NK-92 treated with Interleukin-12 subunit alpha and Interleukin-12 subunit beta, amount 100 ng/mL, for 24 hours (cell line): Measurements from ENCODE around the gene ARAF.
"Not testable (repeated sequence)": the region's sequence is repeated elsewhere in the genome, so short reads cannot be mapped to it uniquely, and the experiment has no call there.

Experiments used
- DNase-seq: peaks from one replicate; lab custom pipeline; 2025; lab: John Stamatoyannopoulos, UW

ARAF gene

GRCh38 chrX:47560934-47561658, at the start of gene ARAF:
ARAF (plus strand) TSS chrX:47561205; CDS start chrX:47562968, 1,763 bp downstream.
- peak; percentile 89 for DNase-seq

- DNase-seq, result not testable (repeated sequence)
Observed at GRCh38 chrX:47512383-47512782, 48.6 kb upstream of the ARAF start.

GRCh38 chrX:47513034-47513965, 47.7 kb upstream of the ARAF start:
- not testable (repeated sequence) for DNase-seq

DNA sequence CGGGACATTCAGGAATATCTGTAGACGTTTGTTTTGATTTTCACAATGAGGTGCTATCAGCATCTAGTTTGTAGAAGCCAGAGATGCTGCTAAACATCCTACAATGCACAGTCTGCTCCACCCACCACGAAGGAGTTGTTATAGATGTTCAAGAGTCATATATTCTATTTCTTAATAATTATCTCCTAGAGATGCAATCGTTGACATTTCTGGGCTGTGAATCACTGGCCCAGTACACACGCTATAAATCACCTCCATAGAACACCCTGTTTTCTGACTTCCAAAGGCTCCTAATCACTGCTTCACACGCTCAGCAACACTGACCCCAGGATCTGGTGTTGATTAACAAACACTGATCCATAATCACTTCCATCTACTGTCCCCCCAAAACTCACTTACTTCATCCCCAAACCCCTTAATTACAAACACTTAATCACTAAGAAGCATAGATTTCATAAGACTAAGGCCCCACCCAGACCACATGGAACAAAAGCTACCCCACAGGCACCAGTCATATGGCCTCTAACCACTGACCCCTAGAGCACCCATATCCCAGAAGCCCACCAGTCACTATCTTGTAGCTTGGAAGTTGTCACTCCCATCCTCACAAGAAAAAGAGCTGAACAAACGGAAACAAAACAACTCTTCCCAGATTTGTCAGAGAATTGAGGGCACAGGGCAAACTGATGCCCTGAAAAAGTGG, 46.3 kb upstream of the ARAF start:
- no peak for DNase-seq

DNA sequence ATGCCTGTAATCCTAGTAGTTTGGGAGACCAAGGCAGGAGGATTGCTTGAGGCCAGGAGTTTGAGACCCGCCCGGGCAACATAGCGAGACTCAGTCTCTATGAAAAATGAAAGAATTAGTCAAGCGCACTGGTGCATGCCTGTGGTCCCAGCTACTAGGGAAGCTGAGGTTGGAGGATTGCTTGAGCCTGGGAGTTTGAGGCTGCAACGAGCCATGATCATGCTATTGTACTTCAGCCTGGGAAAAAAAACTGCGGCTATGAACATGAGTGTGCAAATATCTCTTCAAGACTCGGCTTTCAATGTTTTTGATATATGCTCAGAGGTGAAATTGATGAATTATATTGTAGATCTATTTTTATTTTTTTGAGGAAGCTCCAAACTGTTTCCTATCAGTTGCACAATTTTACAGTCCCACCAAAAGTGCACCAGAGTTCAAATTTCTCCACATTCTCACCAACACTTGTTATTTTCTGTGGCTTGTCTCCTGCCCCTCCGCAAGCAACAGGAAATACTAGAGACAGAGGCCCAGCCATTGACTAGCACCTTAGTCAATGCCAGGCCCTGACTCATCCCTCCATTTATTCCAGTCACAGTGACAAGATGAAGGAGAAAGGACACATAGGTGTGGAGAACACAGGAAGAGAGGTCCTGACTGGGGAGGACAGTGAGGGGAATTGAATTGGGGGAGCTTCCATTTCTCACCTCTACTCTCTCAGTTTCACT, 44.9 kb upstream of the ARAF start:
- DNase-seq, result no peak

- no peak for DNase-seq
Observed at GRCh38 chrX:47518144-47518543, 42.9 kb upstream of the ARAF start.

- DNase-seq, result peak; percentile 49
Observed at GRCh38 chrX:47523297-47523696, 37.7 kb upstream of the ARAF start.

DNA sequence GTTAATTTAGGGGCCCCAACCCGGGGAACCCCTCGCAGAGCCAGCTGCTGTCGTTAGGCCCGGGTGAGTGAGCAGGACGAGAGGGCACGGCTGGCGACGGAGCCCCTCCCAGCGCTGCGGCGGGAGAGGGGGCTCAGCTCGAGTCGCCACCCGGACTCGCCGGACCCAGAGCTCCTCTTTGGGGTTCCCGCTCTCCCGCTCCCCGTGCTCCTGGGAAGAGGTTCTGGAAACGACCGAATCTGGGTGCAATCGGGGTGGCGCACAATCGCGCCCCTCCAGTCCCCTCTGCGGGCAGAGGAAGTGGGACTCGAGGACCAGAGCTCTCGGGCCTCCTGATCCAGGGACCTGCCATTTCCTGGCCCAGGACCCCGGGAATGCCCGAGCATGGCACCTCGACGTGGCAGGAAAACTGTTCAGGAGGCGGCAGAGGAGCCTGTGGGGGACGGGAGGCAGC, 37.3 kb upstream of the ARAF start:
- no peak for DNase-seq

DNA sequence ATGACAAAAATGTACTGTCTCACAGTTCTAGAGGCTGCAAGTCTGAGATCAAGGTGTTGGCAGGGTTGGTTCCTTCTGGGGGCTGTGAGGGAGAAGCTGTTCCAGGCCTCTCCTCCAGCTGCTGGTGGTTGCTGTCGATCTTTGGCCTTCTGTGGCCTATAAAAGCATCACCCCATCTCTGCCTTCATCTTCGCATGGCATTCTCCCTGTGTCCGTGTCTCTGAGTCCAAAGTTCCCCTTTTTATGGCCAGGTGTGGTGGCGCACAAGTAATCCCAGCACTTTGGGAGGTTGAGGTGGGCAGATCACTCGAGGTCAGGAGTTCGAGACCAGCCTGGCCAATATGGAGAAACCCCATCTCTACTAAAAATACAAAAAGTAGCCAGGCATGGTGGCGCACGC, 31.5 kb upstream of the ARAF start:
- no peak for DNase-seq

- DNase-seq, result no peak
Observed at GRCh38 chrX:47530049-47530448, 31.0 kb upstream of the ARAF start.

DNA sequence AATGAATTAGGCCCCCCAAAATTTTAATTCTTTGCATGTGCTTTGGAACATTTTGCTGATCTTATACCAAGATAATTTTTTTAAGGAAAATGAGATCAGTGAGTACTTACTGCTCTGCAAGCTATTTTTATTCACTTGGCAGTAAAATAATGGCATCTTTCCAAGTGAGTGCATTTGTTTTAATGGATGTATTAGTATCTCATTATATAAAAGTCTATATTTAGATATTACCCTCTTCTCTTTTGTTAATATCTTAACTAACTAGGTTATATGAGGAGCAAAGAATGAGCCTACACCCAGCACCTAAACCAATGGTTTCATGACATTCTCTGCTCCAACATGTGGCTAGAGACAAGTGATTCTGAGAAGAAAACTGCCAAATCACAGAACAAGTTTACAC, 21.1 kb upstream of the ARAF start:
- DNase-seq, result no peak

DNA sequence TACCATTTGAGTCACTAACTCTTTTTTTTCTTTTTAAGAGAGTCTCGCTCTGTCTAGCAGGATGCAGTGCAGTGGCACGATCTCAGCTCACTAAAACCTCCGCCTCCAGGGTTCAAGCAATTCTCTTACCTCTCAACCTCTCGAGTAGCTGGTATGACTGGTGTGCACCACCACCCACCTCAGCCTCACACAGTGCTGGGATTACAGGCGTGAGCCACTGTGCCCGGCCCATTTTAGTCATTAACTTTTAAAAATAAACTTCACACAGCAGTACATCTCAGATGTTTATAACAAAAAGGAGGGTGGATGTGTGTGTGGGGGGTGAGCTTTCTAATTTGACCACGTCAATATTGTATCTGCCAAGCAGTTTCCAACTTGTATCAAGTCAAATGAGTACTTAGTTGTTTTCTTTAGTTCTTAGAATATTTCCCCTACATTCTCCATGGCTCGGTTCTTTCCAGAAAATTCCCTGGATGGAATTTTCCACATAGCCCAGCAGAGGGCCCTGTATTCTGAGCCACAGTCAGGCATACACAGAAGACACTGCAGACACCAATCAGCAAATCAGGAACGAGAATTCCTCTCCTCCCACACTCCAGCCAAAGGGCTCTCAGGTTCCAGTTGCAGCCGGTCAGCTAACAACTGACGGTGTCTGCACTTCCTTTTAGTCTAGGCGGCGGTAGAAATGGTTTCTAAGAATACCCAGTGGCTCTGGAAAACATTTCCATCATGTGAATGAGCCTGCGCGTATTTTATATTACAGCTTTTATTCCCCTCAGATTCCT, 20.1 kb upstream of the ARAF start:
- no peak for DNase-seq

- DNase-seq, result no peak
Observed at GRCh38 chrX:47543496-47543895, 17.5 kb upstream of the ARAF start.

- peak; percentile 78 for DNase-seq
Observed at GRCh38 chrX:47556045-47556623, 4.9 kb upstream of the ARAF start.

DNA sequence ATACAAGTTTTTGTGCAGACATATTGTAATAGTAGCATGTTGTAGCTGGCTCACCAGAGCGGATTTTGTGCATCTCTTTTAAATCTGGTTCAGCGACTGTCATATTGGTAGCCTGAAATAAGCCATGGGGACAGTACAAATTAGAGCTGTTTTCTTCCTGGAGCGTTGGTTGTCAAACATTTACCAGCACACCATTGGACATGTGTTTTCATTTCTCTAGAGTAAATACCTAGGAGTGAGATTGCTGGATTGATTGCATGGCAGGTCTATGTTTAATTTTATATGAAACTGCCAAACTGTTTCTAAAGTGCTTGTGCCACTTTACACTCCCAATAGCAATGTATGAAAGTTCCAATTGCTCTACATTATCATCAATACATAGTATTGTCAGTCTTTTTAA, 2.6 kb upstream of the ARAF start:
- DNase-seq, result no peak

GRCh38 chrX:47560179-47560933, 649 bp upstream of the ARAF start:
- no peak for DNase-seq

DNA sequence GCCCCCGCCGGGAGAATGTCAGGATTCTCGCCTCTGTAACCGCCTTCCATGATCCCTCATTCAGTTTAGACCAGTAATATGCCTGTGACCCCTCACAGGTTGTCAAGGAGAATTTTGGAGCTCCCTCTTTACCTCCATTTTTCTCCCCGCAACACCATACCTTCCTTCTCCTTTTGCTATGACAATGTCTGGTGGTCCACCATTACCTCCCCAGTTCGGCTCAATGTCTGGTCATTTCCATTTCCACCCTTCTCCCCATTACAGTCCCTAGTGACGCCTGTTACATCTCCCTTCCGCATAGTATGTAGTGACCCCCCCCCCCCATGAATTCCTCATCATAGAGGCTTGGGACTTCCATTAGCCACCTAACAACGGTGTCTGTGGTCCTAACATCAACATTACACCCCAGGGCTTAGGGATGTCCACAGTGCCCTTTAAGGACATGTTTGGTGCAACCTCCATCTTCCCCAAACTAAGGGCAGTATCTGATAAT, 700 bp downstream of the ARAF start:
- DNase-seq, result no peak

DNA sequence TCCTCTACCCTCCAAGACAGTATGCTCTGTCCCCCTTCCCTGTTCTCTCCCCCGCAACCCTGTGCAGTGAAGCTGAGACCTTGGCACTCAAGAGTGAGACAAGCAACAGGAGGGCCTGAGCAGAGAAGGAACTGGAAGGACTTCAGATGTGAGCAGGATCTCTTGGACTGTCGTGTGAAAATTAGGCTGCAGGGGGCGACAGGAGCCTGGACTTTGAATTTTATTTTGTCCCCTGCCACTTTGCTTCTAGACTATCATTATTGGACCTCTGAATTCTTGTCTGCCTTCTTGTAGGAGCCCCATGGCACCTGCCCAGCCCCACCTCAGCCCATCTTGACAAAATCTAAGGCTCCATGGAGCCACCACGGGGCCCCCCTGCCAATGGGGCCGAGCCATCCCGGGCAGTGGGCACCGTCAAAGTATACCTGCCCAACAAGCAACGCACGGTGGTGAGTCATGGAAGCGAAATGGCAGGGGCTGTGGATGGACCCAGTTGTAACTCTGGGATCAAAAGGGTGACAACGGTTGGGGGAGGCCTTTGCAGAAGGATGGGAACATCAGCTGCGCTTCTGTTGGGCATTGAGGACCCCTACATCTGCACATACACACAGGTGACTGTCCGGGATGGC, 1.7 kb downstream of the ARAF start:
- no peak for DNase-seq

DNA sequence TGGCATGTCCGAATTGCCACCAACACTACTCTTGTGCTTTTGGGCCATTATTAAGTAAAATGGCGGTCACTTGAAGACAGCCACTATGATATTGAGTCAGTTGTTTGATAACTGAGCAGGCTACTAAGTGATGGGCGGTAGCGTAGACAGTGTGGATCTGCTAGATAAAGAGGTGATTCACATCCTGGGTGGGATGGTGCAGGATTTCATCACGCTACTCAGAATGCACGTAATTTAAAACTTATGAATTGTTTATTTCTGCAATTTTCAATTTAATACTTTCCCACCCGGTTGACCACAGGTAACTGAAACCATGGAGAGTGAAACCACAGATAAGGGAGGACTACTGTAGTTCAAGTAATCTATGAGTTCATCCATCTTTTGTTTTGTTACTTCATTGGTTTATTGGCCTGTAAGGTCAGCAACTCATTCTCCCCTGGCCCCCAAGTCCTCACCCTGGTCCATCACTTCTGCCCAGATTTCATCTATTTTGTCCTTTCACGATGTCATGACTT, 2.9 kb downstream of the ARAF start:
- no peak for DNase-seq
